Measurements from ENCODE around the gene OR2V1.
"Not testable (repeated sequence)": the region's sequence is repeated elsewhere in the genome, so short reads cannot be mapped to it uniquely, and the experiment has no call there.

OR2V1 gene

DNA sequence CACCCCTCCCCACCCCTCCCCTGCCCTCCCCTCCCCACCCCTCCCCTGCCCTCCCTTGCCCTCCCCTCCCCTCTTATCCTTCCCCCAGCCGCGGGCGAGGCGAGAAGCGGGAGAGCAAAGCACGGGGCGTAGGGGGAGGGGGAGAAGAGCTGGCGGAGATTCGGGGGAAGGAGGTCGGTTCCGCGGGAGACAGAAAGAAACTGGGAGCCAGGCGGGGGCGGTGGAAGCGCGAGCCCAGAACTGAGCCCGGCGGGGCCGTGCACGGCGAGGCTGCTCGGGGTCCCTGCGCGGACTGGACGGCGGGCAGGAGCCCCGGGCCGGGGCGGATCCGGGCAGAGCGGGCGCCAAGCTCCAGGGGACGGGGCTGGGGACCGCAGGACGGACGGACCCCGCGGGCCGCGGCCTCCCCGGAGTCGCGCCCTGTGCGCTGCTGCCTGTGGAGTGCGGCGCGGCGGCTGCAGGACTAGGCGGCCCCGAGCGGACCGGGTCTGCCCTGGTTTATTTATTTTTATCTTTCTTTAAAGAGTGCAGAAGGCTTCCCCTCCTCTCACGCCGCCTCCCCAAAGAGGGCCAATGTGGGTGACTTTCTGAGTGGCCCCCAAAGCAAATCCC is 29.8 kb downstream of the OR2V1 start:
- not testable (repeated sequence) for DNase-seq

DNA sequence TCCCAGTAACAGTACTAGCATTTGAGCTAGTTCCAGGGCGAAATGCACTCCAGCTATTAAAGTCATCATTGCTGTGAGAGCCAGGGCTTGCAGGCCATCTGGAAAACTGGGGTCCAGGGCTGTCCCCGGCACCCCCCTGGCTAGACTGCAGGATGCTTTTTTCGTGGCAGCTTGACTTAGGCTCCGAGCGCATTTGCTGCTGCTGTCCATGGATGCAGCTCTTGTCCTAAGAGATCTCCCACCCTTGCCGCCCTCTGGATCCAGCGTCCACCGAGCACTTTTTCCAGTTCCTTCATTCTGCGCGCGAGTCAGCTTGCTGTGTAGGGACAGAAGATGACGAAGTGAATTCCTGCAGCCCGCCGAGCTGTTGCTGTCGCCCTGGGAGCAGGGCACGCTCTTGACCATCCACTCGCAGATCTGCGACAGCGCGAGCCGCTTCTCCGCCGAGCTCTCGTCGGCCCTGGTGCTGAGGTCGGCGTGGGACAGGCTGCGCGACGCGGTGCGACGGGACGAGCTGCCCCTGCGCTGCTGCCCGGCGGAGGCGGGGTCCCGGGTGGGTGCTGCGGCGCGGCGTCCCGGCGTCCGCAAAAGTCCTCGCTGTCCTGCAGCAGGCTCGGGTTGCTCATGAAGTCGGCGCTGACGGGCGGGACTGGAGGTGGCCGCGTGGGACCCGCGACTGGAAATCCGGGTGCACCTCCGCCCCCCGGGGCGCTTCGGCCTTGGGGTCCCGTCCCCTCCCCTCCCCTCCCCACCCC is 30.7 kb downstream of the OR2V1 start:
- no peak for DNase-seq

DNA sequence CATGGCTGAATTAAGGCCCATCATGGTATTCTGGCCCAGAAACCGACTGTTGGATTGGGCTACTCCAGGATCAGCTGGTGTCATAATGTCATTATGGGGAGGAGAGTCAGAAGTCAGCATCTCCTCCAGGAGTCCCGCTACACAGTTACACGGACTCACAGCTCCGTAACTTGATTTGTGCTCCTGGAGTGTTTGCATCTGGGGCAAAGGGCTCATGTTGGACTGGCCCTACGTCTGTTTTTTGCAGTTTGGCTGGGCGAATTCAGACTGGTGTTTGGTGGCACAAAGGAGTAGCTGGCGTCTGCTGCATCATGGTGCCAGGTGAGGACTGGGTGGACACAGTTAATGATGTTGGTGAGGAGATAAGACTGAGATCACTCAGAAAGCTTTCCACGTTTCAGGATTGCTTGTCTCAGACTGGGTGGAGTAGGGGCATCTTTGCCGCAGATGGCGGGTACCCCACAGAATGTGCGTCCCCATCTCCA is 31.3 kb downstream of the OR2V1 start:
- no peak for DNase-seq

DNA sequence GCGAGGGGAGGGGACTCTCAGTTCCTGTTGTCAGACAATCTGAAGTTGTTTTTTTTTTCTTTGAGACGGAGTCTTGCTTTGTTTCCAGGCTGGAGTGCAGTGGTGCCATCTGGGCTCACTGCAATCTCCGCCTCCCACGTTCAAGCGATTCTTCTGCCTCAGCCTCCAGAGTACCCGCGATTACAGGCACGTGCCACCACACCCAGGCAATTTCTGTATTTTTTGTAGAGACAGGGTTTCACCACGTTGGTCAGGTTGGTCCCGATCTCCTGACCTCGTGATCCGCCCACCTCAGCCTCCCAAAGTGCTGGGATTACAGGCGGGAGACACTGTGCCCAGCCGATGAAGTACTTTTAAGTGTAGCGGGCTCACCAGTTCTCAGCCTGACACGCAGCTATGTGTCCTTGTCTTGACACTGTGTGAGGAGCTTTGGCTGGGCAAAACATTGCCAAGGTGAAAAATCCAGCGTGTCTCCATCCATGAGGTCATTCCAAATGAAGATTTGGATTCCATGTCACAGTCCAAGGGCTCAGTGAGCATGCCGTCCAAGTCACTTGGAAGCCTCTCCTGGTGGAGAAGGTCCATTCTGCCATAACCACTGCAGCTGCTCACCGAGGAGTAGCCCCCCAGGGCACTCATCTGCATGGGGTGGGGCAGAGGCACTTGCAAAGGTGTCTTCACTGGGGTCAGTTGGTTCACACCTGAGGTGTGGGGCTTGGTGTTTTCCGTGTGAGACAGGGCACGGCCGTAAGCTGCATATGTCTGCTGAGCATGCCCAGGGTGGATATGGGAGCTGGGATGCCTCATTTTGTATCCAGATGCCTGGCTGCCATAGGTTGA is 32.0 kb downstream of the OR2V1 start:
- no peak for DNase-seq

DNA sequence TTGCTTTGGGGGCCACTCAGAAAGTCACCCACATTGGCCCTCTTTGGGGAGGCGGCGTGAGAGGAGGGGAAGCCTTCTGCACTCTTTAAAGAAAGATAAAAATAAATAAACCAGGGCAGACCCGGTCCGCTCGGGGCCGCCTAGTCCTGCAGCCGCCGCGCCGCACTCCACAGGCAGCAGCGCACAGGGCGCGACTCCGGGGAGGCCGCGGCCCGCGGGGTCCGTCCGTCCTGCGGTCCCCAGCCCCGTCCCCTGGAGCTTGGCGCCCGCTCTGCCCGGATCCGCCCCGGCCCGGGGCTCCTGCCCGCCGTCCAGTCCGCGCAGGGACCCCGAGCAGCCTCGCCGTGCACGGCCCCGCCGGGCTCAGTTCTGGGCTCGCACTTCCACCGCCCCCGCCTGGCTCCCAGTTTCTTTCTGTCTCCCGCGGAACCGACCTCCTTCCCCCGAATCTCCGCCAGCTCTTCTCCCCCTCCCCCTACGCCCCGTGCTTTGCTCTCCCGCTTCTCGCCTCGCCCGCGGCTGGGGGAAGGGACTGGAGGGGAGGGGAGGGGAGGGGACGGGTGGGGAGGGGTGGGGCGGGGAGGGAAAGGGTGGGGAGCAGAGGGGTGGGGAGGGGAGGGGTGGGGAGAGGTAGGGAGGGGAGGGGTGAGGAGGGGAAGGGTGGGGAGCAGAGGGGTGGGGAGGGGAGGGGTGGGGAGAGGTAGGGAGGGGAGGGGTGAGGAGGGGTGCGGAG is 33.0 kb downstream of the OR2V1 start:
- DNase-seq = not testable (repeated sequence)

DNA sequence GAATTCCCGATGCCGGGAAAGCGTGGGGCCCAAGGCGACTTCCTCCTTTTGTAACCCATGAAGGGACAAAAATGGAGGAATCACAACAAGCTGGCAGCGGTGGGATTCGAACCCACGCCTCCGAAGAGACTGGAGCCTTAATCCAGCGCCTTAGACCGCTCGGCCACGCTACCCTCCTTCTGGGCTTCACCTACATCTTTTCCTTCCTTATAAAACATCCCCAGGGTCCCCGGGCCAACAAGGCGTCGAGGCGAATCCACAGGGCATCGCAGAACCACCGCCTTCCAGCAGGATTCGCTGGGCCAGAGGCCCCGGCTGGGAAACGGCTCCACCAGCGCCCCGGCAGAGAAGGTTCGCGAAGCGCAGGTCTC is 33.6 kb downstream of the OR2V1 start:
- not testable (repeated sequence) for DNase-seq

DNA sequence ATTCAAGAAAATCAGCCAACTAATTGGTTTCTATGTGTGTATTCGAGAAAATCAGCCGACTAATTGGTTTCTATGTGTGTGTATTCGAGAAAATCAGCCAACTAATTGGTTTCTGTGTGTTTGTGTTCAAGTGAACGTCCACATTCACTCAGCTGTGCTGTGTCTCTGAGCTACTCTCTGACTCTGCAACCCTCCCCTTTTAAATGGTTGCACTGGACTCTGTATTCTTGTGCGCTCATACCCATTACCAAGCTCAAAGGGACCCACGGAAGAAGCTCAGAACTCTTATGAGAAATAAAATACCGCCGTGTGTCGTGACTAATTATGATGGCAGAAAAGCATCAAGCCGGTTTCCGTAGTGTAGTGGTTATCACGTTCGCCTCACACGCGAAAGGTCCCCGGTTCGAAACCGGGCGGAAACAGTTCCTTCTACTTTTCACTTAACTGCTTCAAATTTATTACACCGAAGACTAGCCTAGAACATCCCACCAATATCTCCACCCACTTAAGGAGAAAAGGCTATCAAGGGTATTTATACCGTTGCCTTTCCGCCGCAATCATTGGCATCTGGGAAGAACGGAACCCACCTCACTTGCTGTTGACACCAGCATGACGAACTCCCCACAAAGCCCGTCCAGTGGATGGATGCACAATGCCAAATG is 34.1 kb downstream of the OR2V1 start:
- not testable (repeated sequence) for DNase-seq

DNA sequence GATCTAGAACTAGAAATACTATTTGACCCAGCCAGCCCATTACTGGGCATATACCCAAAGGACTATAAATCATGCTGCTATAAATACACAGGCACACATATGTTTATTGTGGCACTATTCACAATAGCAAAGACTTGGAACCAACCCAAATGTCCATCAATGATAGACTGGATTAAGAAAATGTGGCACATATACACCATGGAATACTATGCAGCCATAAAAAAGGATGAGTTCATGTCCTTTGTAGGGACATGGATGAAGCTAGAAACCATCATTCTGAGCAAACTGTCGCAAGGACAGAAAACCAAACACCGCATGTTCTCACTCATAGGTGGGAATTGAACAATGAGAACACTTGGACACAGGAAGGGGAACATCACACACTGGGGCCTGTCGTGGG is 35.8 kb downstream of the OR2V1 start:
- not testable (repeated sequence) for DNase-seq

DNA sequence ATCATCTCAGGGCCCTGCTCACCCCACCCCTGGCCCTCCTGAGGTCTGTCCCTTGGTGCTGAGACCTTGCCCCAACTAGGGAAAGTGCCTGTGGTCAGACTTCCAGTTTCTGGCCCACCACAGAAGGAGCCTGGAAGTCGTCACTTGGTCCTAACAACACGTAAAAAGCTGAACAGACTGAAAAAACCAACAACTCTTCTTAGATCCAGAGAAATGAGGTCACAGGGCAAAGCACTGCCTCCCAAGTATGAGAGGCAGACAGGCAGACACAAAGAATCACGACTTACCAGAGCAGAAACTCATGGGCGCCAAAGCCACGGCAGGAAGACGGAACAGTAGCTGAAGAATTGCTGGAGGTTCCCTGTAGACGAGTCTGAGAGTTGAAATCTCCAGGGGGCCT is 38.5 kb downstream of the OR2V1 start:
- no peak for DNase-seq

DNA sequence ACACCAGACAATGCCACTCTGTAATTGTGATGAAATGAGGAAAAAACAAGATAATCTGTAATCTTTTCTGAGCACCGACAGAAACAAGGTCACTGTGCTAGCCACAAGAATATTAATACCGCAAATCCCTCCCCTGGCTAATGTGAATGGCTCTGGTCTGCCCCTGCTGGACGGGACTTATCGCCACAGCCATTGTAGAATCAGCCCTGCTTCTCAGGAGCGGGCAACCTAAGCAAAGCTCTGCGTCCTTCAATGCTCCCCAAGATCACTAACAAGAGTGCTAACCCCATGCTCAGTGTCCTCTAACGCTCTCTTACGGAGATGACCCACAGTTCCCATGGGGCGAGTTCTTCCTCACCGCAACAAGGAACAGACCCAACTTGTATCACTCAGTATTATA is 42.7 kb downstream of the OR2V1 start:
- no peak for DNase-seq

DNA sequence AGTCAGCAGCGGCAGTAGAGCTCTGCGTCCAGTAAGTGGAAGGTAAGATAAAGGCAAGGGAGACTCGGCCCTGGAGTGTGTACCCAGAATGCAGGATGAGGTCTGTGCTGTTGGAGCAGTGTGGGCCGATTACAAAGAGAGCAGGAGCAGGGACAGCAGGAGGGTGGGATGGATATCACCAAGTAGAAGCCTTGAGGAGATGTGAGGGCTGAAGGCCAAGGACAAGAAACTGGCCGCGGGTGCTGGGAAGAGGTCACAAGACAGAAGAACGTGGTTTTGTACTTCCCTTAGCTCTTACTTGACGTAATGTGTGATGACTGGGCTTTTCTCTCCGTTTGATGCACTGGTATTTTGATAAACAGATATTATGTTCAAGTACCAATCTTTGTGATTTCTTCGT is 43.7 kb downstream of the OR2V1 start:
- no peak for DNase-seq

DNA sequence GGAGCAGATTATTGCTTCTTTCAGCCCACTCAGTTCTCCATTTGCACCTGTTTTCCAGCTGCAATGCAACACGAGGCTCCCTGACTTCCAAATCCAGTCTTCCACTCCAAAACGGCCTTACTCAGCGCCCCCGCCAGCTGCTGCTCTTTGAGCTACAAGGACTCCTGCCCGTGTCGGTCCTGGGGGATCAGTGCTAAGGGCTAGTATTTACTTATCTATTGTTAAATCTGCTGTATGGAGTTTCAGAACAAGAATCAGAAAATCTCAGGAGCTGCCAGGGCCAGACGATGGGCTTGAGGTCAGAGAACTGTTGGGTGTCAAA is 44.1 kb downstream of the OR2V1 start:
- DNase-seq = no peak

DNA sequence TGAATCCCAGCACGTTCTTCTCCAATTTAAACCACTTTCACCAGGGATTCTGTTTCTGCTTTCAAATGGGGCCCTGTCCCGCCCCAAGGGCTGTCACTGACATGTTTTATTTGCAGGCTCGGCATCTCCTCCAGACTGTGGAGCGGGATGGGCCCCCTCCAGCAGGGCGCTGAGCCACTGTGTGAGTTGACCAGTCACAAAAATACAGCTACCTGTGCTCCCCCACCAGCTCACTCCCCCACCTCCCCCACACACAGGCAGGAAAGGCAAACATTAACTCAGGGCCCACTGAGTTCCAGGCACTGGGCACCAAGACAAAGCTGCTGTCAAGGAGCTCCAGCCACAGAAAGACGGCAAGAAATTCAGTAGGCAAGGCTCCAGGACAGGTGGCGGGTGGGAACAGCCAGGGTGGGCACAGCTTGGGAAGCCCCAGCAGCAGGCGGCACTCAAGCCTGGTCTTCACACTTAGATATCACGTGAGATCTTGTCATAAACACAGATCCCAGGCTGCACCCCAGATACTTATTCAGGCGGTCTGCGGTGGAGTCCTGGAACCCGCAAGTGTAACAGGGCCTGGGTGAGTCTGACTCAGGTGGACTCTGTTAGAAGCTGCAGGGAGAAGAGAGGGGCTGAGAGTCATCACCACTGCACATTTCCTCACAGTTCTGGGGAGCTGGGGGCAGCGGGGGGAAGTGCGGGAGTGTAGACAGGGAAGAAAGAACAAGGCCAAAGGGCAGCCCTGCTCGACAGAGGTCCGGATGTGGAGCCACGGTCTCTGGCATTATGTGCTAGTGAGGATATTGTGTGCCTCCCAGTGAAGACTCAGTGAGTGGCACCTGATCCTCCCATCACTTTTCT is 44.7 kb downstream of the OR2V1 start:
- no peak for DNase-seq

DNA sequence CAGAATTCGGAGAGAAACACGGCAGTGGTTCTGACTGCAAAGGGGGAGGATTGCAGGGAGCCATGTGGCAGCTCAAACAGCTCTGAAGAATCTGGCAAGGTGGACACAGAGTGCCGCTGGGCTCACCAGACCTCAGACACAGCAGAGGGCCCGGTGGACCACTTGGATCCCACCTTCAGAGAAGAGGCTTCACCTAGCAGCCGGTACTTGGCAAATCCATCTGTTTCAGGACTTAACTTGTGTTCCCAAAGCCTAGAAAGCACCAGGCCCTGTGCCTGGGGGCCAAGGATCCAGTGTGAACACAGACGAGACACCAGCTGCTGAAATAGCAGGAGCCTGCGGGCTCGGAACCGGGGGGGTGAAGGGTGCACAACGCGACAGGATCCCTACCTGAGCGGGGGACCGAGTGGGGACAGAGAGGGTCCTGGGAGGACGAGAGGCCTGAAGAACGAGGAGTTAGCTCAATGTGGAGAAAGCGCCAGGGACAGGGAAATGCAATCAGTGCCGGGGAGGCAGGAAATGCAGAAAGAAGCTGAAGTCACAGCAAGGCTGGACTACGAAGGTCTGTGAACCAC is 46.3 kb downstream of the OR2V1 start:
- DNase-seq = no peak

DNA sequence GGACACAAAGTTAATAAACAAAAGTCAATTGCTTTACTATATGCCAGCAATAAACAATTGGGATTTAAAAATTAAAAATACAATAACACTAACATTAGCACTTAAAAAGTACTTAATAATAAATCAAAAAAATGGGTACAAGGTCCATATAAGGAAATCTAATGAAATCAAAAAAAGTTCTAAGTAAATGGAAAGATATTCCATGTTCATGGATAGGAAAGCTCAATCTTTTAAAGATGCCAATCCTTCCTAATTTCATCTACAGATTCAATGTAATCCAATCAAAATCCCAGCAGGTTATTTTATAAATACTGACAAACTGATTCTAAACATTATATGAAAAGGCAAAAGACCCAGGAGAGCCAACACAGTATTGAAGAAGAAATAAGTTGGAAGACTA is 49.0 kb downstream of the OR2V1 start:
- DNase-seq = no peak

DNA sequence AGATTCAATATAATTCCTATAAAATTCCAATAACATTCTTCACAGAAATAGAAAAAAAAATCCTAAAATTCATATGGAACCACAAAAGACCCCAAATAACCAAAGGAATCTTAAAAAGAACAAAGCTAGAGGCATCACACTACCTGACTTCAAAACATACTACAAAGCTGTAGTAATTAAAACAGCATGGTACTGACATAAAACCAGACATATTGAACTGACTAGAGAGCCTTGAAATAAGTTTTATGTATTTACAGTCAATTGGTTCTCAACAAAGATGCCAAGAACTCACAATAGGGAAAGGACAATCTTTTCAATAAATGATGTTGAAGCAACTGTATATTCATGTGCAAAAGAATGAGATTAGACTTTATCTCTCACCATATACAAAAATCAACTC is 54.0 kb downstream of the OR2V1 start:
- no peak for DNase-seq
